NOMO-1 treated with DMSO at 0.1 percent for 48 hours (cell line): ENCODE results near the gene WNK2.

Experiments
- DNase-seq: peaks from one replicate; lab custom pipeline; 2025; ENCODE audit not compliant: unreplicated experiment; lab: John Stamatoyannopoulos, UW

The WNK2 gene

GRCh38 chr9:93263334-93264229 lies 79.6 kb downstream of the WNK2 start:
- DNase-seq = no peak

GRCh38 chr9:93264338-93265125 lies 80.6 kb downstream of the WNK2 start:
- no peak for DNase-seq

- no peak for DNase-seq
Measured at GRCh38 chr9:93265301-93265971, 81.5 kb downstream of the WNK2 start.

- DNase-seq = no peak
Measured at GRCh38 chr9:93265972-93266371, 82.0 kb downstream of the WNK2 start.

DNA sequence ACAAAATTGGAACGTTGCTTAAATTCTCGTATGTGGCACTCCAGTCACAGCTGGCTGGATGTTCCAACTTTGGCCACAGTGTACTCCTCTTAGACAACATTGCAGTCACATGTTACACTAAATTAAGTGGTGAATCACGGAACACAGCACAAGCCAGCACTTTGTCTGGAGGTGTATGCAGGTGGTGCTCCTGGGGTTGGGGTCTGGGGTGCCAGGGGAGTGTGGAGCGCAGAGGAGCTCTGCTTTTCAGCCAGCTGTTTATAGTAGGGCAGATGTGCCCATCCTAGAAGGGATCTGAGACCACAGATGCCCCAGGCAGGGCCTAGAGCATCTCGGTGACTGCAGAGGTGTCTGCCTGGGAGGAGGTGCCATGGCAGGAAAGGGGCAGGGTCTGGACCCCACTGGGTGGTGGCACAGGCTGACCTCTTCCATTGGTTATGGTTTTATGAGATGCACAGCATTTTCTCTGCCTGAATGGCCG lies 82.6 kb downstream of the WNK2 start:
- no peak for DNase-seq

- no peak for DNase-seq
Measured at GRCh38 chr9:93267091-93267541, 83.2 kb downstream of the WNK2 start.

GRCh38 chr9:93267681-93268505 lies 84.0 kb downstream of the WNK2 start:
- no peak for DNase-seq

DNA sequence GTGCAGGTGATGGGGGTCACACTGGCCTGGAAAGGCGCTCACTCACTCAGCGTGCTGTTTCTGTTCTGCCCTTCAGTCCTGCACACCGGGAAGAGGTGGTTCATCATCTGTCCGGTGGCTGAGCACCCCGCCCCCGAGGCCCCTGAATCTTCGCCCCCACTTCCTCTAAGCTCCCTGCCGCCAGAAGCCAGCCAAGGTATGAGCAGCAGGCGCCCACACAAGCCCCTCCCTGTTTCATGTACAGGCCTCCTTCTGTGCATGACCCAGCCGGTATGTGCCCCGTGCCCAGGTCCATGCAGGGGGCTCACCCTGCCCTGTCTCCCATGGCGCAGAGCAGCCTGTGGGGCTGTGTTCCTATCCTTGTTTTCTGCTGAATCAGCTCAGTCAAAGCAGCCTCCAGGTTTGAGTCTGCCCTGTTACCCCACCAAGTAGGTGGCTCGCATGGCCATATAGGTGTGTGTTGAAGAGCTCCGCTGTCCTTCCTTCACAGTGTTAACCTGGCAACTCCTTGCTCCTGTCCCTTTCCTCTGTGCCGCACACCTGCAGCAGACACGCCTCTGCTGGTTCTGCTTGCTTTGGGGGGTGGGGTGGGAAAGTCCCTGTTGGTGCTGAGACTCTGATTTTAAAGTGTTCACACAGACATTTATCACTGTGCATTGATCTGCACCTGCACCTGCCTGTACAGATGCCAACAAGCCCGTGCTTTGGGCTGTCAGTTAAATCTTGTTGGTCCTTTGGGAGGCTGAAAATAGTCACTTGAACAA lies 84.8 kb downstream of the WNK2 start:
- DNase-seq = no peak

- no peak for DNase-seq
Measured at GRCh38 chr9:93270976-93271375, 87.0 kb downstream of the WNK2 start.

GRCh38 chr9:93276973-93277372 lies 93.0 kb downstream of the WNK2 start:
- DNase-seq = no peak

DNA sequence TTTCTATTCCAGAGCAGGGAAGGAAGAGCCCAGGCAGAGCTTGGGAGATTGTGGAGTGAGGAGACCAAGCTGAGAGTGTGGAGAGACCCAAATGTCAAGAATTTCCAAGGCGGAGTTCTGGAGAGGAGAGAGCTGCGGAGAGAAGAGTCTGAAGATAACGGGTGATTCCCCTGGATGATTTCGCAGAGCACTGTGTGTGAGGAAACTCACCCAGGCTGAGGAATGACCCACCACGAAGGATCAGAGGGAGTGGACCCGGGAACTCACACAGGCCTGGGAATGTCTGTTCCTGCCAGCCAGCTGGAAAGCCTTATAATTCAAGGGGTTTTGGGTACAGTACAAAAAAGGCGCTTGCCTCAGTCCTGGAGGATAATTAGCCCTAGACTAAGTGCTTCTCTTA lies 94.2 kb downstream of the WNK2 start:
- no peak for DNase-seq

GRCh38 chr9:93280661-93281259 lies 96.8 kb downstream of the WNK2 start:
- DNase-seq = no peak

DNA sequence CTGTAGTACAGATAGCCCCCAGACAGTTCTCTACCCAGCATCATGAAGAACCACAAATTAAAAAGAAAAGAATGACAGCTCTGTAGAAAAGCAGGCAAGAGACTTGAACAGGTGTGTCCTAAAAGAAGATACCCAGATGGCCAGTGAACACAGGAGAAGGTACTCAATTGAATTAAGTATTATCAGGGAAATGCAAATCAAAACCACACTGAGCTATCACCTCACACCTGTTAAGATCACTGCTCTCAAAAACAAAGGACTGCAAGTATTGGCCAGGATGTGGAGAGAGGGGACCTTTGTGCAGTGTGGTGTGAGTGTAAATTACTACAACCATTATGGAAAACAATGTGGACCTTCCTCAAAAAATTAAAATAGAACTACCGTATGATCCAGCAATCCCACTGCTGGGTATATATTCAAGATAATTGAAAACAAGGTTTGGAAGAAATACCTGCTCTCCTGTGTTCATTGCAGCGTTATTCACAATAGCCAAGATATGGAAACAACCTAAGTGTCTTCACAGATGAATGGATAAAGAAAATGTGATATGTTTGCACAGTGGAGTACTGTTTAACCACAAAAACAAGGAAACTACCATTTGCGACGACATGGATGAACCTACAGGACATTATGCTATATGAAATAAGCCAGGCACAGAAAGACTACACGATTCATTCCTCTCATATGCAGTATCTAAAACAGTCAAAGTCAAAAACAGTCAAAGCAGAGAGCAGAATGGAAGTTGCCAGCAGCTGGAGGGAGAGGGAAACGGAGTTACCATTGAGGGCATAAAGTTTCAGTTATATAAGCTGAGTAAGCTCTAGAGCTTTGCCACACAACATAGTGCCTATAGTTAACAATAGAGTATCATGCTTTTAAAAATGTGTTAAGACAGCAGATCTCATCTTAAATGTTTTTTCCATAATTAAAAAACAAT lies 102.6 kb downstream of the WNK2 start:
- DNase-seq = no peak

- DNase-seq = no peak
Measured at GRCh38 chr9:93287189-93287552, 103.2 kb downstream of the WNK2 start.

GRCh38 chr9:93287593-93287992 lies 103.7 kb downstream of the WNK2 start:
- no peak for DNase-seq

- no peak for DNase-seq
Measured at GRCh38 chr9:93288341-93288740, 104.4 kb downstream of the WNK2 start.

DNA sequence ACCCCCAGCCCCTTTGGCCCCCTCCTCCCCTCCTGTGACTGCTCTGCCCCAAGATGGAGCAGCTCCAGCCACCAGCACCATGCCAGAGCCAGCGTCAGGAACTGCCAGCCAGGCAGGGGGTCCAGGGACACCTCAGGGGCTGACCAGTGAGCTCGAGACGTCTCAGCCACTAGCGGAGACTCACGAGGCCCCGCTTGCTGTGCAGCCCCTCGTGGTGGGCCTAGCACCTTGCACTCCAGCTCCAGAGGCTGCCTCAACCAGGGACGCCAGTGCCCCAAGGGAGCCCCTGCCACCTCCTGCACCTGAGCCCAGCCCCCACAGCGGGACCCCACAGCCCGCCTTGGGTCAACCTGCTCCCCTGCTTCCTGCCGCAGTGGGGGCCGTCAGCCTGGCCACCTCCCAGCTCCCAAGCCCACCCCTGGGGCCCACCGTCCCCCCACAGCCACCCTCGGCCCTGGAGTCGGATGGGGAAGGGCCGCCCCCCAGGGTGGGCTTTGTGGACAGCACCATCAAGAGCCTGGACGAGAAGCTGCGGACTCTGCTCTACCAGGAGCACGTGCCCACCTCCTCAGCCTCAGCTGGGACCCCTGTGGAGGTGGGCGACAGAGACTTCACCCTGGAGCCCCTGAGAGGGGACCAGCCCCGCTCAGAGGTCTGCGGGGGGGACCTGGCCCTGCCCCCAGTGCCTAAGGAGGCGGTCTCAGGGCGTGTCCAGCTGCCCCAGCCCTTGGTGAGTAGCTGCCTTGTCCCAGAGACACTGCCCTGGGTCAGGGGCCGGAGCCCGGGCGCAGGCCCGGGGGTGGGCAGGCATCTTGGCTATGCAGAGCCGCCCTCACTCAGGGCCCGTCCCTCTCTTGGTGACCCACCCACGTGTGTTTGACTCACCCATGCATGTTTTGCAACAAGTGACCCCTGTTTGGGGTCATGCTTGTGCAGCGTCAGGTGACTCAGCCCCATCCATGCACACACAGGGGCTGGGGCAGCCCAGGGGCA lies 105.2 kb downstream of the WNK2 start:
- DNase-seq = no peak
